Kasumi-1 (cell line): ENCODE results near the gene COL16A1.

ENCODE experiments used
- DNase-seq, 2 experiments: peaks; one replicate each; lab custom pipeline; 2025; lab: John Stamatoyannopoulos, UW

The COL16A1 gene

GRCh38 chr1:31683997-31684396 is 19.8 kb downstream of the COL16A1 start:
- no peak for DNase-seq

- no peak for DNase-seq
Measured at GRCh38 chr1:31681415-31681814, 22.4 kb downstream of the COL16A1 start.

- DNase-seq: no peak
Measured at GRCh38 chr1:31679676-31680230, 24.1 kb downstream of the COL16A1 start.

DNA sequence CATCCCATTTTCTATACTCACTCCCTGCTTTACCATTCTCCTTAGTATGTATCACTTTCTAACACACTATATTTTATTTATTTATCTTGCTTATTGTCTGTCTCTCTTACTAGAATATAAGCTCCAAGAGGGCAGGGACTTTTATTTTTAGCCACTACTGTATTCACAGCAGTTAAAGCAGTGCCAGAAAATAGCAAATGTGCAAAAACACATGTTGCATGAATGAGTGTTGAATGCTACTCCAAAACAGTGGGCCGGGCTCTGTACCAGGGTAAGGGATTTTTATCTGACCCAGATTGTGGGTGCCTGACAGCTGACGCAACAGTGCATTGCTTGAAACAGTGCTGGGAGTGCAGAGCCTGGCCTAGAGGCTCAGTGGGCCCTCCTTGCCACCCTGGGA is 24.7 kb downstream of the COL16A1 start:
- DNase-seq: no peak

DNA sequence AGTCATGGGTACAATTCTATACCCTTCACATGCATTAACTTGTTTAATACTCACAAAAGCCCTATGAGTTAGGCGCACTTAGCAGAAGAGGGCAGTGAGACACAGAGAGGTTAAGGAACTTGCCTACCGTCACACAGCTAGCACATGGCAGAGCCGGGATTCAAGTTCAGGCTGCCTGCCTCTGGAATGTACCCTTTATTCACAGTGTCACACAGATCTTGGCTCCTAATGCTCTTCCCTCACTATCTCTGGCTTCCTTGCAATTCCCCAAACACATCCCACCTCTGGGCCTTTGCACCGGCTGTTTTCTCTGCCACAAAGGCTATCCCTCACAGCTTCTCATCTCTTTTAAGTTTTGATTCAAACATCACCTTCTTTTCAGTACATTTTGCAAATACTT is 25.1 kb downstream of the COL16A1 start:
- DNase-seq: no peak

GRCh38 chr1:31677949-31678348 is 25.9 kb downstream of the COL16A1 start:
- no peak for DNase-seq

GRCh38 chr1:31677401-31677800 is 26.4 kb downstream of the COL16A1 start:
- DNase-seq: no peak

- no peak for DNase-seq
Measured at GRCh38 chr1:31675756-31676155, 28.1 kb downstream of the COL16A1 start.

GRCh38 chr1:31675161-31675560 is 28.7 kb downstream of the COL16A1 start:
- DNase-seq: no peak

DNA sequence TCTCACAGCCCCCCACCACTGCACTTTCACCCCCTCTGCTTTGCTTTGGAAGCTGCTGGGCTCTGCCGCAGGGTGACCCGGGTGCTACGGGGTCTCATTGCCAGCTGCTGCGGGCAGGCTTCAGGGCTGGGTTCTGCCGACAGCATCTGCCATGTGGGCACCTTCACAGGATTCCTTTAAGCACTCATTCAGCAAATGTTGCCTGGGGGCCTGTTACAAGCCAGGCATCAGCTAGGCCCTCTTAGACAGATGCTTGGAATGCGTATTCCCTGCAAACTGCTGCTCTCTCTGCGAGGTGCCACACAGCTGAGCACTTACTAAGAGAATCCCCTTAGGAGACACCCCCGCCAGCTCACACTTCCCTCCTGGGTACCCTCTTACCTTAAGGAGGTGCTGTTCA is 29.2 kb downstream of the COL16A1 start:
- DNase-seq: no peak

- no peak for DNase-seq
Measured at GRCh38 chr1:31673433-31673832, 30.4 kb downstream of the COL16A1 start.

DNA sequence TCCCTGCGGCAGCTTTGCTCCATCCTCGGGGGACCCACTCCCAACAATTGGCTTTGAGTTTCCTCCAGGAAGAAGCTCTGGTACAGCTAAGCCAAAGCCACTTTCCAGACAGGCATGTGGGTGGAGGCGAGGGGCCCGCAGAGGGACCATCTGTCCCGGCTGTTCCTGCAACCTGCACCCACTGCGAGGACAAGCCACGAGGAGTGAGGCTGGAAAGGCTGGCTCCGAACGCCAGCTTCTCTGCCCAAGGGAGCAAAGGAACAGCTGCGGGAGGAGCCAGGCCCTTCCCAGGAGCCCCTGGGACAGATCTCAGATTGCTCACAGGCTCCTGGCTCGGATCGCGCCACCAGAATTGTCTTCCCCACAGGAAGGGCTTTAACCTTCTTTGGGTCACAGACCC is 30.8 kb downstream of the COL16A1 start:
- no peak for DNase-seq

- DNase-seq: no peak
Measured at GRCh38 chr1:31671561-31672201, 32.1 kb downstream of the COL16A1 start.

DNA sequence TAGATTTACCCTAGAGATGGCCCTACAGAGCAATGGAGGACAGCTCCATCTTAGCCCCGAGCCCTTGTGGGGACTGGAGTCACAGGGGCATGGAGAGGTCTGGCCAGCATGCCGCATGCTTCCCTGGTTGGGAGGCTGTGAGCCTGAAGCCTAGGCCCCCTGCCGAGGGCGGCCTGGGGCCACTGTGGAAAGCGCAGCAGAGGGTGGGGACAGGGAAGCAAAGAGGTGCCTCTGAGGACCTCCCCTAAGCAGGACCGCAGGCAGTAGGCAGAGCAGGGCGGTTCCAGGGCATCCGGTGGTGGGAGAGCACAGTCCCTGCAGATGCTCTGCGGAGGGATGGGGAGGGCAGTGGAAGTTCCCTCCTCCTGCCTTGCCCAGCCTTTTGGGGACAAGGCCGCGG is 32.7 kb downstream of the COL16A1 start:
- no peak for DNase-seq

GRCh38 chr1:31670593-31670964 is 33.2 kb downstream of the COL16A1 start:
- DNase-seq: no peak

GRCh38 chr1:31669786-31670592 is 33.8 kb downstream of the COL16A1 start:
- DNase-seq: peak; percentile 23 to 34

GRCh38 chr1:31669433-31669785 is 34.4 kb downstream of the COL16A1 start:
- DNase-seq: no peak

DNA sequence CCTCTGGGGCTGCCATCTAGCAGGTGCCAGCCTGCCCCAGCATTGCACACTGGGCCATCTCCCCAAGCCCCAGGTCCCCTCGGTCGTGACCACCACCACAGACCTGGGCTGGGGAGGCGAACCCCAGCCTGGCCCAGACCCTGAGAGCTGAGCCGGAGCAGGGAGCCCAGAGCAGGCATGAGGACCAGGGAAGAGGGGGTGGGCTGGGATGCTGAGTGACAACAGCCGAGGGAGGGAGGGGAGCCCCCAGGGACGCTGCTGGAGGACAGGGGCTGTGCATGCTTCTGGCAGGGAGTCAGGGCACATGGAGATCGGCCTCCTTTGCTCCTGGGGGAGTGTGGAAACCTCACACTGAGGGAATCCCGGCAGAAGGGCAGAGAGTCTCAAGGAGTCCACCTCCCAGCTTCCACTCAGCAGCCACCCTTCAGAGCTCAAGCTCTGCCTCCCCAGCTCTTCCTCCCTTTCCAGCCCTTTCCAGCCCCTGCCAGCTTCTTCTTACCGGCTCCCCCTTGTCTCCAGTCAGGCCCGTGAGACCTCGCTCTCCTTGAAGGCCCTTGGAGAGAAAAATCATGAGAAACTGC is 35.4 kb downstream of the COL16A1 start:
- no peak for DNase-seq

DNA sequence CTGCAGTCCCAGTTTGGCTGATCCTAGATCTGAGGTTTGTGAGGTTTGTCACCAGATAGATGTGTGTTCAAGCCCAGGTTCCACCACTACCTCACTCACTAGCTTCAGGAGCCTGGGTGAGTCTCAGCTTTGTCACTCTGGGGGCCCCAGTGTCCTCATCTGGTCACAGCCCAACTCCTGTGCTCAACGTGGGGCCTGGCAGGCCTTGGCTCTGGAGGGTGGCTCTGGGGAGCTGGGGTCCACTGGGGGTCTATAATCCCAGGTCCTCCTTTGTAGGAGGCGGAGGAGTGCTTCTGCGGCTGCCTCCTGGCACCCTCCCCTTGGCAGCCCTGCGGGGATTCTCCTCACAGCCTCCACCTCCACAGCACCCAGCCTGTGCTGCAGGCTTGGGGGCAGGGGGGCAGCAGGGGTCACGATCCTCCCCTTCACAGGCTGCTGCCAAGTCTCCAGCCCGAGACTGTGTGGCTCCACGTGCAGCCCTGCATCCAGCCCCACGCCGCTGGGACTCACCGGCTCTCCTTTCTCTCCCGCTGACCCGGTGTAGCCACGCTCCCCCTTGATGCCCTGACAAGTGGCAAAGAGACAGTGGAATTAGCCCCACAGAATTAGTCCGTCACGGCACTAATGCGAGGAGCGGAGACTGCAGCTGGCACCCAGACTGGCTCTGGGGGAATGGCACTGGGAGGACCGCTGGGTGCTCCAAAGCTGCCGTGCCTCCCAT is 36.6 kb downstream of the COL16A1 start:
- no peak for DNase-seq

- DNase-seq: no peak
Measured at GRCh38 chr1:31666263-31666963, 37.4 kb downstream of the COL16A1 start.

DNA sequence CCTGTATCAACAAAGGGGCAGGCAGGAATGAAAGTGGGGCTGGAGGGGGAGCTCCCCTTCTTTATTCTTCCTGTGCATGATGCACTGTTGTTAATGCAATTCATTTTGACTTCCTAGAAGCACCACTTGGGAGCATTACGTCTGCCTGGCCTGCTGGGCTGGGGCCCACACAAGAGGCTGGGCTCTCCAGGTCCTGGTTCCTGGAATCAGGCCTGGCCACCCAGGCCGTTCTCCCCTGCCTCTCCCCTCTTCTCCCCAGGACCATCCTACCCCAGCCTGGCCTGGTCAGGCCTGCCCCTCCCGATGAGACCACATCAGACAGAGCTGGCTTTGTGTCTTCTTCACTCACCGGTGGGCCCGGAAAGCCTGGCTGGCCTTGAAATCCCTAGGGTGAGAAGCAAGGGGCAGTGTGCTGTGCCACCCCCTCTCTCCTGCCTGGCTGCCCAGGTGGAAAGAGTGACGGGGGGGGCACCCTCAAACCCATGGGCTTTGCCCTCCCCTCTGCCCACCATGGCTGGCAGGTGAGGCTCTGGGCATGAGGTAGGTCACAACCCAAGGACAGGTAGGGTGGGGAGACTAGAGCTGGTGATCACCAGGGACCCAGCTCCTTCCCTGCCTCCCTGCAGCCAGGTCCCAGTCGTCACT is 38.5 kb downstream of the COL16A1 start:
- no peak for DNase-seq
